Measurements from ENCODE around the gene WDR5B. TPM values are rescaled to one million over a fixed set of nuclear protein-coding genes. Genes with fewer than 3 reads are reported as not detected.
"Not testable (repeated sequence)": the region's sequence is repeated elsewhere in the genome, so short reads cannot be mapped to it uniquely, and the experiment has no call there.

The WDR5B gene
- total RNA-seq, 1 donor from 2014 or later, result 3.0 TPM

GRCh38 chr3:122366379-122366749 is 49.5 kb downstream of the WDR5B start:
- DNase-seq (ENCODE audit: low read depth, low spot score), result no peak

GRCh38 chr3:122365582-122366378 is 50.1 kb downstream of the WDR5B start:
- not testable (repeated sequence) for DNase-seq (ENCODE audit: low read depth, low spot score)

GRCh38 chr3:122365073-122365472 is 50.8 kb downstream of the WDR5B start:
- DNase-seq (ENCODE audit: low read depth, low spot score), result no peak

GRCh38 chr3:122364490-122364889 is 51.4 kb downstream of the WDR5B start:
- no peak for DNase-seq (ENCODE audit: low read depth, low spot score)

Other genes starting within 250 kb of the WDR5B start
- gene CASR, start 232.4 kb downstream of the WDR5B start, total RNA-seq, result not detected in 2 replicates
- gene CSTA, start 90.8 kb downstream of the WDR5B start, total RNA-seq, result not detected in 2 replicates
- gene MIX23, start 32.8 kb downstream of the WDR5B start, total RNA-seq, result 38.3 and 74.0 TPM in 2 replicates
- 15.1 and 23.6 TPM in 2 replicates for gene FAM162A, start 31.9 kb downstream of the WDR5B start, total RNA-seq
- 40.7 and 55.4 TPM in 2 replicates for gene KPNA1, start 98.9 kb upstream of the WDR5B start, total RNA-seq
- 16.8 and 23.5 TPM in 2 replicates for gene PARP9, start 148.2 kb upstream of the WDR5B start, total RNA-seq
- gene DTX3L, start 148.3 kb upstream of the WDR5B start, total RNA-seq, result 13.1 and 21.5 TPM in 2 replicates
- gene PARP15, start 161.6 kb upstream of the WDR5B start, total RNA-seq, result 0.07 and 0.25 TPM in 2 replicates